NCI-H748 (cell line): Measurements from ENCODE around the gene CYP2E1.
A peak's percentile ranks its signal among the peaks of the same experiment; 100 is the strongest.
"Not testable (repeated sequence)": the region's sequence is repeated elsewhere in the genome, so short reads cannot be mapped to it uniquely, and the experiment has no call there.

Experiments used
- DNase-seq: peaks from one replicate; lab custom pipeline; 2025; ENCODE audit not compliant: unreplicated experiment; lab: John Stamatoyannopoulos, UW

The CYP2E1 gene

DNA sequence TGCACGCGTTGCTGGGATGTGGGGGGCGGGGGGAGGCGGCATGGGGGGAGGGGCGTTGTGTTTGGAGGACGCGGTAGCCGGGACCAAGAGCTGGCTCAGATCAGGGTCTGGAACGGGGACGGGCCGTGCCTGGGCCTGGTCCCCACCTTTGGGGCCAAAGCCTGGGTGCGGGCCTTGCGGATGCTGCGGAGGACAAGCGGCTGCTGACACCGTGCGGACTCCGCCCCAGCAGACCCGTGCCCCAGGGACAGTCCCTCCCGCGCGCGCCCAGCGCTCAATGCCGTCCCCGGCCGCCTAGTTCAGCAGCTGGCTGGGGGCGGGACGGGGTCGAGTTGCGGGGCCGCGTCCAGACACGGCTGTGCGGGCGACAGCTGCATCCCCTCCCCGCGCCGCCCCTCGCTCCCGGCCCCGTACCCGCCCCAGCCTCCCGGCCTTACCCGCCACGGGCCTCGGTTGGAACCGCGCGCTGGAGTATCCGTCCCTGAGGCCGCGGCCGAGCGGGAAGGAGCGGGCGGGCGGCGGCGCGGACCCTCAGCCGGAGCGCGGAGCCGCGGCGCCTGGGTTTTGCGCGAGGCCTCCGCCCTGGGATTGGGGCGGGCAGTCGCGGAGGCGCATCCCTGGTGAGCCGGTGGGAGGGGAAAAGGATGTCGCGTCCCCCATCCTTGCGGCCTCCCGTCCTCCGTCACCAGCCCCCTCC is 41.8 kb downstream of the CYP2E1 start:
- peak; percentile 3 for DNase-seq

DNA sequence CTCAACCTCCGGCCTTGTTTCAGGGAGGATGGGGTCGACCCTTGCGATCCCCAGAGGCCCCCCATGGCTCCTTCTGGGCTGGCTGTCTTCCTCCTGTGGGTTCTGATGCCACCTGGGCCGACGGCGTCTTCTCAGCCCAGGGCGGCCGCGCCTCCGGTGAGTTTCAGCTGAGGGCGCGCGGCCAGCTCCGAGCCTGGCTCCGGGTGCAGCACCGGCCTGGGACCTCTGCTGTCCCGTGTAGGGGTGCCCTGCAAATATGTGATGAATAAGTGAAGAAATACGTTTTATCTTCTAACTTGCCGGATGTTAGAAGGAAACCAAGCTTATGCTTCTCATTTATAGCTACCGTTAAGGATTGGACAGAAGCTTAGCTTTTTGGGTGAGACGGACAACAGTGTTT is 42.6 kb downstream of the CYP2E1 start:
- DNase-seq = not testable (repeated sequence)

DNA sequence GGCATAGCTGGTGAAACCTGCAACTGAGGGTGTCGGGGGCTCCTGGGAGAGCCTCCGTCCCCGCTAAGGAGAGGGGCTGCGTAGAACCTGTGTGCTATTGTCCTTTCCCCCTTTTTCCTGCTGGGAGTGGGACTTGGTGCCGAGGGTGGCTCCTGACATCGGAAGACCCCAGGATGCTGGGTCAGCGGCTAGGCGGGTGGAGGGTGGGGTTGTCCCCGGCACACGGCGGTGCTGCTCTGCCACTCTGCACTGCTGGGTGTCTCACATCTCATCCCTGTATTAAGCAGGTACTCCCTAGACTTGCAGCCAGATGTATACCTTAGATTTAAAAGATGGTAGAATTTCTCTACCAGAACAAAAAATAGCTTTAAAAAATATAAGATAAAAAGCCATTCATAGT is 44.9 kb downstream of the CYP2E1 start:
- not testable (repeated sequence) for DNase-seq

DNA sequence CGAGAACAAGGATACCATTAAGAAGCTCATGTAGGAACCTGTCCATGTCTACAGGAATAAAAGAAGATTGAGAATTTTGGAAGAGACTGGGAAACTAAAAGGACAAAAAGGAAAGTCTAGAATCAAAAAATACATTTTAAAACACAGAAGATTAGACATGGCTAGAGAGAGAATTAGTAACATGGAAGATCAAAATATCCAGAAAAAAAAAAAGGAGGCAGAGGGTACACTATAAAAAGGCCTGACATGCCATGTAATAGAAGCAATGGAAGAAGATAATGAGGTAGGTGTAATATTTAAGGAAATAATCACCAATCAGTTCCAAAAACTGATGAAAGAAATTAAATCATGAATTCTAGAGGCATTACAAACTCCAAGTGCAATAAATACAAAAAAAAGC is 46.3 kb downstream of the CYP2E1 start:
- not testable (repeated sequence) for DNase-seq

DNA sequence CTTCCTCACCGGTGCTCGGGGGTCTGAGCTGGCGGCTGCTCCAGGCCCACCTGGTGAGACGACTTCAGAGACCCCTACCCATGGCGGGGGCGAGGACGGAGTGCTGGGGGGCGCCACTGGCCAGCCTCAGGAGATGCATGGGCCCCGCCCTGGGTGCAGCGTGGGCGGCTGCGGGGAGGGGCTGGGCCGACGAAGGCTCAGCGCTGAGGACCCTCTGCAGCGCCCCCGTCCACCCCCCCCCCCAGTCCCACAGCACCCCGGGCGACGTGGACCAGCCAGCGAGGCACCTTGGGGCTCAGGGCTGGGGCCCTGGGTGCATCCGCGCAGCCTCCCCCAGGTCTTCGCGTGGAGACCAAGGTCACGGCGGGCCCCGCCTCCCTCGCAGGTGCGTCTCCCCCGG is 49.9 kb downstream of the CYP2E1 start:
- not testable (repeated sequence) for DNase-seq
